Stimulated activated naive CD8-positive, alpha-beta T cell treated with anti-CD3 and anti-CD28 coated beads, Interleukin-15, amount 100 ng/mL, for 72 hours (primary cell): Measurements from ENCODE around the gene RPRD2.
A peak's percentile ranks its signal among the peaks of the same experiment; 100 is the strongest.
"Not testable (repeated sequence)": the region's sequence is repeated elsewhere in the genome, so short reads cannot be mapped to it uniquely, and the experiment has no call there.

ENCODE experiments used
- ATAC-seq: fragments of 150-1000 bp; cut with Tn5 transposase; 2 replicates; pipeline ENCODE4 v1.10.0; 2021; ENCODE audit warnings: mild to moderate bottlenecking, moderate library complexity
- DNase-seq, 2 donors: peaks; one replicate each; pipeline ENCODE4 v3.0.0; 2021 to 2022
- H3K27ac Mint-ChIP-seq, 2 donors: one replicate each; pipeline ENCODE4 v1.8.0; 2022; ENCODE audit warnings: mild to moderate bottlenecking in 2 of 2, mixed read lengths in 2 of 2, moderate library complexity in 2 of 2
- H3K27me3 Mint-ChIP-seq: one replicate; pipeline ENCODE4 v1.8.0; 2022; ENCODE audit warnings: mixed read lengths
- H3K4me1 Mint-ChIP-seq: one replicate; pipeline ENCODE4 v1.8.0; 2022; ENCODE audit warnings: mild to moderate bottlenecking, mixed read lengths
- H3K4me3 Mint-ChIP-seq, 2 donors: one replicate each; pipeline ENCODE4 v1.8.0; 2022; ENCODE audit warnings: mild to moderate bottlenecking in 2 of 2, mixed read lengths in 2 of 2, moderate library complexity in 1 of 2
- H3K9me3 Mint-ChIP-seq, 2 donors: one replicate each; pipeline ENCODE4 v1.8.0; 2022; ENCODE audit warnings: mixed read lengths in 2 of 2

The RPRD2 gene

DNA sequence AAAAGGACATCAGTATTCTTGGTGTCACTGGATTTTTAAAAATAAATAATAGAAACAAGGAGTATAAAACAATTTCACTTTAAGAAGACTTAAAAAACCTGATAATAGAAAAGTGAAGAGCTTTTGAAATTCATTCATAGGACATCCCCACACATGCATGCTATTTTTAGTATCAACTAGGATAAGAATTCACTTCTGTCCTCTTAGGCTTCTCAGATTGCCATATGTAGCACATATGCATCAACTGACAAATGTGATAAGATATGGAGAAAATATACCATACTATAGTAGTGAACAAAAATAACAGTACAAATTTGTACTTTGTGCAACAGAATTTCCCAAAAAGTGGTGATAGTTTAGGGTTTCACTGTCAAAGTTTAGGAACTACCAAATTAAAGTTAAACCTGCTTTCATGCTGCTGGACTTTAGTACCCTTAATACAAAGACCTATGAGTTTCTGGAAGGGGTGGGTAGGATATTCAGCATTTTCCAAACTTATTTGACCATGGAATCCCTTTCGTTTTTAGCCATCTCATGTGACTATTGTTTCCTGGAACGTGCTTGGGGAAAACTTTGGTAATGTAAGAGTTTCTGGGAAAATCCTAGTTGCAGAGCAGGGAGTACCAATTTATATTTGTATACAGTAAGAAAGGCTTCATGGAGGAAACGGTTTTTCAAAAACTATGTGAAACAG is 19.8 kb downstream of the RPRD2 start:
- Mint-ChIP-seq H3K27ac (peak overlapping the region in 1 of 2 donors; percentile 42), H3K4me3 (no peak overlapping the region), H3K4me1 (peaks cover 46% of the 10 kb centered on the region), H3K27me3 (no peaks in the 10 kb centered on the region), H3K9me3 (no peaks in the 10 kb centered on the region)
- ATAC-seq: no peak
- no peak for DNase-seq

DNA sequence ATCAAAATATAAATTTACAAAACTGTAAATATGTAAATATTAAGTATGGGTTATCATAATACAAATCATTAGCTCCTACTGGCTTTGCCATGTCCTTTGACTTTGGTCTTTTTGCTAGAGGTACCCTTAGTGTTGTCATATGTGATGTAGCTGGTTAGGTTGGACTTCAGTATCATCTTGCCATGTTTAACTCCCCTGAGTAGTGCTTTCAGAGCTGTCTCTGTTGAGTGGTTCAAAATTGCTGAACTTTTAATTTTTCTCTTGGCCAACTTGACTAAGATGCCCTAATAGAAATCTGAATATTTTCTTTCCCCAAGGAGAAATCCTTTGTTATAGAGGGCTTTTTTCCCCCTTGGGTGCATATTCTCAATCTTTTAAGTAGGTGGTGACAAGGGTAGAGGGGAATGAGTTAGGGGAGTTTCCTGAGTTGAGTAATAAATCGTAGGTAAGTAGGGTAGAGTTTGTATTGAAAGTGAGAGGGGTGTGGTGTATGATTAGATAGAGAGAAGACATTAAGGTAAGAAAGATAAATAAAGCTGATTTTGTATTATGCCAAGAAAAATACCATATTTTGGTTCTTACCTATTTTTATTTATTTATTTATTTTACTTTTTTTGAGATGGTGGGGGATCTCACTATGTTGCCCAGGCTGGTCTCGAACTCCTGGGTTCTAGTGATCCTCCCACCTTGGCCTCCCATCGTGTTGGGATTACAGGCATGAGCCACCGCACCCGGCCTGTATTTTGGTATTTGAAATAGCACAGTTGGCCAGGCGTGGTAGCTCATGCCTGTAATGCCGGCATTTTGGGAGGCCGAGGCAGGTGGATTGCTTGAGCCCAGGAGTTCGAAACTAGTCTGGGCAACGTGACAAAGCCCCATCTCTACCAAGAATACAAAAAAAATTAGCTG is 21.8 kb downstream of the RPRD2 start:
- ATAC-seq (peak; percentile 95), DNase-seq (no peak)
- Mint-ChIP-seq H3K27me3 (no peaks in the 10 kb centered on the region), H3K9me3 (no peaks in the 10 kb centered on the region), H3K4me3 (peak overlapping the region in 1 of 2 donors; percentile 8), H3K27ac (no peak overlapping the region), H3K4me1 (peaks cover 55% of the 10 kb centered on the region)

DNA sequence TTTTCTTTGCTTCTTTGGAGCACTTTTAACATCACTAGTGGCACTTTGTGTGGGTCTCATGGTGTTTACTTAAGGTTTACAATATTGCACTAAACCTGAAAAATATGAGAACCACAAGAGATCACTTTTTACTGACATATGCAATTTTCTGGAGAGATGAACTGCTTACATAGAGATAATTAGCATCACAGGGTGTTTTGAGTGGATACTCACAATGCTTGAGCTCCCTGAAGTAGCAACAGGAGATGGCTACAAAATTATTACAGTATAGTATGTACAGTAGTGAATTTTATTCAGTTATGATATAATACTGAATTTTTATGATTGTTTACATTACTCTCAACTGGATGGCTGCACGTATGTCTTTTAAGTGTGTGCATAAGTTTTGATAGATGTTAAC is 22.6 kb downstream of the RPRD2 start:
- Mint-ChIP-seq H3K9me3 (no peaks in the 10 kb centered on the region), H3K4me1 (peaks cover 51% of the 10 kb centered on the region), H3K27ac (no peak overlapping the region), H3K27me3 (no peaks in the 10 kb centered on the region), H3K4me3 (no peak overlapping the region)
- ATAC-seq (no peak), DNase-seq (no peak)

DNA sequence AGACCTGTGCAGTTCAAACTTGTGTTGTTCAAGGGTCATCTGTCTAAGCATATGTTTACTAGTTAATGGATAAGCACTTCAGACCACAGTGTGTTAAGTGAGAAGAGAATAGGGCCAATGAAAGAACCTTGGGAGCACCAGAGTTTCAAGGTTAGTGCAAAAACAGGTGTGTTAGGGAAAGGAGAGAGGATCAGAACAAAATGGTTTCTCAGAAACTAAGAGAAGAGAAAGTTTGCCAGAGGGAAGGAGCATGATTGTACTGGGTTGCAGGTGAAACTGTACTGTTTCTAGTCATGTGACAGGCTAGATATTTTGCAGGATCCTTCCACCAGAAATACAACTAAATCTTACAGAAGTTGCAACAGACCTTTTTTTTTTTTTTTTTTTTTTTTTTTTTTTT is 23.3 kb downstream of the RPRD2 start:
- Mint-ChIP-seq H3K4me3 (no peak overlapping the region), H3K9me3 (no peaks in the 10 kb centered on the region), H3K4me1 (peaks cover 55% of the 10 kb centered on the region), H3K27ac (no peak overlapping the region), H3K27me3 (no peaks in the 10 kb centered on the region)
- ATAC-seq: no peak
- DNase-seq: no peak

DNA sequence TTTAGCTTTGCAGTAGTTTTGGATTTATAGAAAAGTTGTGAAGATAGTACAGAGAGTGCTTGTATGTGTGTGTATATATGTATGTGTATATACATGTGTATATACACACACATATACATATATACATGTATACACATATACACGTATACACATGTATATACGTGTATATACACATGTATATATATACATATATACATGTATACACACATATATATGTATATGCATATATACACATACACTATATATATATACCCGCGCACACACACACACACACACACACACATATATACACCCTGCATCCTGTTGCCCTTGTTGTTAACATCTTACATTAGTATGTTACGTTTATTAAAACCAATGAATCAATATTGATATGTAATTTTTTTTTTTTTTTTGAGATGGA is 24.3 kb downstream of the RPRD2 start:
- ATAC-seq (no peak), DNase-seq (no peak)
- Mint-ChIP-seq H3K4me1 (peaks cover 64% of the 10 kb centered on the region), H3K27ac (no peak overlapping the region), H3K9me3 (no peaks in the 10 kb centered on the region), H3K27me3 (no peaks in the 10 kb centered on the region), H3K4me3 (no peak overlapping the region)

DNA sequence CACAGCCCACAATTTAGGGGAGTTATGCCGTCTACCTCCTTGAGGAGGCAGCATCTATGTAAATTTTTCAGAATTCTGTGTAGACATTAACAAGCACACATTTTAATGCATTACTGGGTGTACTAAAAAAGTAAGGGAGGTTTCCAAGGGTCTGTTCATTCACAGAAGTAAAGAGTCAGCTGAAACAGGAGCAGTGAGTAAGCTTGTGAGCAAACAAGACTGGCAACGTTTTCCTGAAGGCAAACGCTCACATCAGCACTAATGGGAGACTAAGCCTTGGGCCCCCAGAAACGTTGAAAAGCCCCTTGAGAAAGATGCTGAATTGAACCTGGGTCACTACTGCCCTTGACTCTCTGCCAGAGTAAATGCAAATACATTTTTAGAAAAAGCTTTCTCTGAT is 25.7 kb downstream of the RPRD2 start:
- H3K9me3 Mint-ChIP-seq: no peaks in the 10 kb centered on the region
- ATAC-seq (no peak), DNase-seq (no peak)
- no peak overlapping the region for H3K4me3 Mint-ChIP-seq
- H3K4me1 Mint-ChIP-seq: peaks cover 54% of the 10 kb centered on the region
- no peaks in the 10 kb centered on the region for H3K27me3 Mint-ChIP-seq
- H3K27ac Mint-ChIP-seq: no peak overlapping the region

DNA sequence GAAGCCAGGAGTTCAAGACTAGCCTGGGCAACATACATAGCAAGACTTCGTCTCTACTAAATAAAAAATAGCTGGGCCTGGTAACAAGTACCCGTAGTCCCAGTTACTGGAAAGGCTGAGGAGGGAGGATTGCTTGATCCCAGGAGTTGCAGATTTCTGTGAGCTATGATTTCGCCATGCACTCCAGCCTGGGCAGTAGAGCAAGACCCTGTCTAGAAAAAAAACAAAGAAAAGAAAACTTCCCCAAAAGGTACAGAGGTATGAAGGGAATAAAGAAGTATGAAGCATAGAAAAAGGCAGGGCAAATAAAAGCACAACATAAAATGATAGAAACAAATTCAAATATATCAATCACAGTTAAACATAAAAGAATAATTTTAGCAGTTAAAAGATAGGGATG is 28.7 kb downstream of the RPRD2 start:
- DNase-seq (no peak), ATAC-seq (no peak)
- Mint-ChIP-seq H3K27me3 (no peaks in the 10 kb centered on the region), H3K27ac (no peak overlapping the region), H3K9me3 (peaks cover 0 to 4% of the 10 kb centered on the region in 2 donors), H3K4me1 (peaks cover 40% of the 10 kb centered on the region), H3K4me3 (no peak overlapping the region)

DNA sequence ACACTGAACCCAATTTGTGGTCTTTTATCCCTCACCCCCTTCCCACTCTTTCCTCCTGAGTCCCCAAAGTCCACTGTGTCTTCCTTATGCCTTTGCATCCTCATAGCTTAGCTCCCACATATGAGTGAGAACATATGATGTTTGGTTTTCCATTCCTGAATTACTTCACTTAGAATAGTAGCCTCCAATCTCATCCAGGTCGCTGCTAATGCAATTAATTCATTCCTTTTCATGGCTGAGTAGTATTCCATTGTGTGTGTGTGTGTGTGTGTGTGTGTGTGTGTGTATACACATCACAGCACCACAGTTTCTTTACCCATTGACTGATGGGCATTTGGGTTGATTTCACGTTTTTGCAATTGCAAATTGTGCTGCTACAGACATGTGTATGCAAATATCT is 31.2 kb downstream of the RPRD2 start:
- Mint-ChIP-seq H3K4me1 (peaks cover 30% of the 10 kb centered on the region), H3K27ac (peak overlapping the region in 1 of 2 donors; percentile 37)
- not testable (repeated sequence) for H3K9me3 Mint-ChIP-seq, DNase-seq, H3K27me3 Mint-ChIP-seq, ATAC-seq, H3K4me3 Mint-ChIP-seq

DNA sequence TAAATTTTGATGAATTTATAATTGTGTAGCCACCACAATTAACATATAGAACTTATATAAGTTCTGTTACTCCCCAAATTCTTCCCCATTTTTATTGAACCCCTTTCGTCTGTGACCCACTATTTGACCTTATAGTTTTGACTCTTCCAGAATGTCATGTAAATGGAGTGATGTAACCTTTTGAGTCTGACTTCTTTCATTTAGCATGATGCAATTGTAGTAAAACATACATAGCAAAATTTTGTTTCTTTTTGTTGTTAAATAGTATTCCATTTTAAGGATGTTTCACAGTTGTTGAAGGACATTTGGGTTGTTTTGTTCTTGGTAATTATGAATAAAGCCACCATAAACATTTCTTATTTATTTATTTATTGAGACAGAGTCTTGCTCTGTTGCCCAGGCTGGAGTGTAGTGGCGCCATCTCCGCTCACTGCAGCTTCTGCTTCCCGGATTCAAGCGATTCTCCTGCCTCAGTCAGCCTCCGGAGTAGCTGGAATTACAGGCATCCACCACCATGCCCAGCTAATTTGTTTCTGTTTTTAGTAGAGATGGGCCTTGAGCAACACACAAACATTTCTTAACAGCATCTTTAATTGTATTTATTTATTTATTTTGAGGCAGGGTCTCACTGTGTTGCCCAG is 33.6 kb downstream of the RPRD2 start:
- peak overlapping the region; percentile 65 to 88 for H3K27ac Mint-ChIP-seq
- ATAC-seq (no peak), DNase-seq (no peak)
- peaks cover 4 to 8% of the 10 kb centered on the region in 2 donors for H3K9me3 Mint-ChIP-seq
- H3K27me3 Mint-ChIP-seq: no peaks in the 10 kb centered on the region
- H3K4me1 Mint-ChIP-seq: peaks cover 22% of the 10 kb centered on the region
- H3K4me3 Mint-ChIP-seq: no peak overlapping the region

DNA sequence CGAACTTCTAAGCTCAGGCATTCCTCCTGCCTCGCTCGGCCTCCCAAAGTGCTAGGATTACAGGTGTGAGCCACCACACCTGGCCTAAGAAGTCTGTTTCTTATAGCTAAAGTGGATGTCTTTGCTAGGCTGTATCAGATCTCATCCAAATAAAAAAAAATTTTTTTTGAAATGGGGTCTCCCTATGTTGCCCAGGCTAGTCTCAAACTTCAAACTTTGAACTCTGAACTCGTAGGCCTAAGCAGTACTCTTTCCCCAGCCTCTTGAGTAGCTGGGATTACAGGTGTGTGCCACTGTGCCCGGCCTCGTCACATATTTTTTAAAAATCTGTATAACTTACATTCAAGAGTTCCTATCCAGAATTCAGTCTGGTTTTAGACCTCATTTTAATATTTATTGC is 40.5 kb downstream of the RPRD2 start:
- Mint-ChIP-seq H3K4me3 (no peak overlapping the region), H3K4me1 (peaks cover 31% of the 10 kb centered on the region), H3K9me3 (peaks cover 0 to 8% of the 10 kb centered on the region in 2 donors), H3K27me3 (no peaks in the 10 kb centered on the region), H3K27ac (no peak overlapping the region)
- DNase-seq (no peak), ATAC-seq (no peak)

DNA sequence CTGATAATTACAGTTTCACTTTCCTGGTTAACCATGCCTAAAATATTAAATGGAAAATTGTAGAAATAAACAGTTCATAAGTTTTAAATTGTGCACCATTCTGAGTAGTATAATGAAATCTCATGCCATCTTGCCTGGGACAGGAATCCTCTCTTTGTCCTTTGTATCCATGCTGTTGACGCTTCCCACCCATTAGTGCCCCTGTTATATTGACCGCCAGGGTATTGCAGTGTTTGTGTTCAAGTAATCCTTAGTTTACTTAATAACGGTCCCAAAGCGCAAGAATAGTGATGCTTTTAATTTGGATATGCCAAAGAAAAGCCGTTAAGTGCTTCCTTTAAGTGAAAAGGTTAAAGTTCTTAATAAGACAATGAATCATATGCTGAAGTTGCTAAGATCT is 41.7 kb downstream of the RPRD2 start:
- Mint-ChIP-seq H3K4me3 (no peak overlapping the region), H3K27me3 (no peaks in the 10 kb centered on the region), H3K27ac (peak overlapping the region in 1 of 2 donors; percentile 9), H3K4me1 (peaks cover 42% of the 10 kb centered on the region), H3K9me3 (no peaks in the 10 kb centered on the region)
- DNase-seq (no peak), ATAC-seq (no peak)

DNA sequence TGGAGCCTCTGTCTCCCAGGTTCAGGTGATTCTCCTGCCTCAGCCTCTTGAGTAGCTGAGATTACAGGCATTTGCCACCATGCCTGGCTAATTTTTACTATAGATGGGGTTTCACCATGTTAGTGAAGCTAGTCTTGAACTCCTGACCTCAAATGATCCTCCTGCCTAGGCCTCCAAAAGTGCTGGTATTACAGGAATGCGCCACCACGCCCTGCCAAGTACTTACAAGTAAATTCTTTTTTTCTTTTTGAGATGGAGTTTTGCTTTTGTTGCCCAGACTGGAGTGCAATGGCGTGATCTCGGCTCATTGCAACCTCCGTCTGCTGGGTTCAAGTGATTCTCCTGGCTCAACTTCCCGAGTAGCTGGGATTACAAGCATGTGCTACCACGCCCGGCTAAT is 42.5 kb downstream of the RPRD2 start:
- DNase-seq (no peak), ATAC-seq (no peak)
- no peak overlapping the region for H3K4me3 Mint-ChIP-seq
- H3K27ac Mint-ChIP-seq: no peak overlapping the region
- H3K9me3 Mint-ChIP-seq: no peaks in the 10 kb centered on the region
- H3K27me3 Mint-ChIP-seq: no peaks in the 10 kb centered on the region
- H3K4me1 Mint-ChIP-seq: peaks cover 46% of the 10 kb centered on the region

DNA sequence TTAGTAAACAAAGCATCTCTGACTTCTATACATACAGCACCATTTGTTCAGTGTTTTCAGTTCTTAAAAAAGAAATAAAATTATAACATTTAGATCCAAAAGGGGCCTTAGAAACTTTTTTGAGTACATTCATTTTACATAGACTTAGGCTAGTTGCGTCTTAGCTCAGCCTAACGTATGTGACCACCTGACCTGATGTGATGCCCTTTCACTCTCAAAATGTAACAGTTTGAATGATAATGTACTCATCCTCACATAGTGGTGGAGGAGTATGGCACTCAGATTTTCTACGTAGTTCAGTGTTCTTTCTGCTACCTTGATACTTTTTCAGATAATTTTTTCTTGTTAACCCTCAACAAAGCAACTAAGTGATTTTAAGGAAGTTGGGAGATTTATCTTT is 43.4 kb downstream of the RPRD2 start:
- no peak for ATAC-seq
- Mint-ChIP-seq H3K27ac (no peak overlapping the region), H3K4me3 (no peak overlapping the region), H3K27me3 (no peaks in the 10 kb centered on the region), H3K9me3 (no peaks in the 10 kb centered on the region), H3K4me1 (peaks cover 46% of the 10 kb centered on the region)
- no peak for DNase-seq

DNA sequence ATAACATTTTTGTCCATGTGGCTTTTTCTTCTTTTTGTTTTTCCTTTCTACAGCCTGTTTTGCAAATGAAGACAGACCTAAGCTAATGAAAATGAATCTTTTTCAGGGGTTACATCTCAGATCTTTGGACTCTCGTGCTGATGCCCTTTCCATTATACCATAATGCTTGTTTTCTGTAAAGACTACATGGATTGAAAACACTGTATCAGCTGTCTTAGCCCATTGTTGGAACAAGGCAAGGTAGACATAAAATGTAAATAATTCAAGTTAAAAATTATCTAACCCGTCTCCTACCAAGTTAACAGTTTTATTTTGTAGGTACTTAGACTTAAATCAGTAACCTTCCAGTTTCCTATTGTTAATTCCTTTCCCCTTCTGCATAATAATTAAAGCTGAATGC is 44.9 kb downstream of the RPRD2 start:
- Mint-ChIP-seq H3K4me1 (peaks cover 36% of the 10 kb centered on the region), H3K9me3 (no peaks in the 10 kb centered on the region), H3K27me3 (no peaks in the 10 kb centered on the region), H3K27ac (no peak overlapping the region), H3K4me3 (no peak overlapping the region)
- DNase-seq: no peak
- no peak for ATAC-seq

DNA sequence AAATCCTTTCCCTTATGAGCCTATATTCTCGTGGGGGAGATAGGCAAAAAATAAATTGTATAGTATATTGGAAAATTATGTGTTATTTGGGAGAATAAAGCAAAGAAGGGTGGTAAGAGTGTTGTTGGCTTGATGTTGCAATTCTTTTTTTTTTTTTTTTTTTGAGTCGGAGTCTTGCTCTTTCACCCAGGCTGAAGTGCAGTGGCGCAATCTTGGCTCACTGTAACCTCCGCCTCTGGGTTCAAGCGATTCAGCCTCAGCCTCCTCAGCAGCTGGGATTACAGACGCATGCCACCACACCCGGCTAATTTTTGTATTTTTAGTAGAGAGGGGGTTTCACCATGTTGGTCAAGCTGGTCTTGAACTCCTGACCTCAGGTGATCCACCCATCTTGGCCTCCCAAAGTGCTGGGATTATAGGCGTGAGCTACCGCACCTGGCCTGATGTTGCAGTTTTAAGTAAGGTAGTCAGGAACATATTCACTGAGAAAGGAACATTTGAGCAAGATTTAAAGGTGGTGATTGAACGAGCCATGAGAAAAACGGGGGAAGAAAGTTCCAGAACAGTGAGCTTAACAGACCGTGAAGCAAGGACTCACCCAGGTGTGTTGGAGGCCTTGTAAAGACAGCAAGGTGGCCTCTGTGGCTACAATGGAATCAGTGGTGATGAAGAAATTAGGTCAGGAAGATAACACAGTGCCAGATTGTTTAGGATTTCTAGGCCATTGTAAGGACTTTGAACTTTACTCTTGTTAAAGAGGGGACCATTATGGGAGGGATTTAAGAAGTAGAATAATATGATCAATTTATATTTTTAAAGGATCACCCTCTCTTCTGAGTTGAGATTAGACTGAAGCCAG is 45.8 kb downstream of the RPRD2 start:
- Mint-ChIP-seq H3K4me1 (peaks cover 31% of the 10 kb centered on the region), H3K27ac (peak overlapping the region in 1 of 2 donors; percentile 59), H3K4me3 (no peak overlapping the region)

More for the DNA sequence above, 45.8 kb downstream of the RPRD2 start:
- DNase-seq (no peak), ATAC-seq (no peak)
- no peaks in the 10 kb centered on the region for H3K9me3 Mint-ChIP-seq
- no peaks in the 10 kb centered on the region for H3K27me3 Mint-ChIP-seq
